ENCODE measurements around the gene RABGGTA. TPM values are rescaled to one million over a fixed set of nuclear protein-coding genes. Genes with fewer than 3 reads are reported as not detected.

The RABGGTA gene
- polyA plus RNA-seq, 3 donors, result 34.5 to 125 (median 35.4) TPM

- peak overlapping the region; percentile 79 to 98 for H3K27ac ChIP-seq (ENCODE audit: low read depth in 1 of 2, low read length in 2 of 2)
- intact Hi-C loops (cut with micrococcal nuclease), result no loop called here
- H3K4me3 Mint-ChIP-seq, result peak overlapping the region in 1 of 2 donors; percentile 62
Observed at GRCh38 chr14:24274101-24274543, 2.7 kb upstream of the RABGGTA start.

GRCh38 chr14:24273422-24273998, 2.1 kb upstream of the RABGGTA start:
- WGBS (ENCODE audit: insufficient coverage), result no CpG with 5 or more reads among the region's 3 CpGs
- DNase-seq, result peak; percentile 18 to 59 (median 56)
- Histone ChIP-seq H3K36me3 (replicated peaks in 1 of 2; ENCODE audit: control insufficient read depth in 1 of 2, insufficient read depth in 2 of 2, low read length in 2 of 2) (peaks cover 15 to 17% of the 10 kb centered on the region in 2 donors), H3K27ac (ENCODE audit: low read depth in 1 of 2, low read length in 2 of 2) (peak overlapping the region; percentile 79 to 98), H3K4me3 (replicated peaks in 1 of 3; ENCODE audit: low read depth in 2 of 3, low read length in 3 of 3) (peak overlapping the region in 1 of 3 experiments; percentile 53), H3K9ac (ENCODE audit: insufficient read depth, low read length, poor library complexity, severe bottlenecking) (no peak overlapping the region), H2AFZ (ENCODE audit: insufficient read depth, low read depth, low read length, poor library complexity, severe bottlenecking) (no peak overlapping the region), H3K4me2 (replicated peaks; ENCODE audit: extremely low read depth, low read length, poor library complexity, severe bottlenecking) (peak overlapping the region; percentile 56), H3K27me3 (ENCODE audit: control insufficient read depth in 2 of 2, insufficient read depth in 2 of 2, low read length in 2 of 2) (no peaks in the 10 kb centered on the region), H4K20me1 (ENCODE audit: insufficient read depth, low read length) (no peaks in the 10 kb centered on the region), H3K9me3 (replicated peaks in 1 of 2; ENCODE audit: control insufficient read depth in 1 of 2, insufficient read depth in 1 of 2, low read length in 2 of 2) (no peaks in the 10 kb centered on the region), H3K4me1 (ENCODE audit: control insufficient read depth in 1 of 2, insufficient read depth in 2 of 2, low read length in 2 of 2) (peaks cover 76 to 80% of the 10 kb centered on the region in 2 donors), H3K79me2 (ENCODE audit: insufficient read depth, low read length) (peaks cover 60% of the 10 kb centered on the region)
- Mint-ChIP-seq H3K36me3 (peaks cover 17 to 19% of the 10 kb centered on the region in 2 donors), H3K27me3 (ENCODE audit: low read depth in 3 of 3) (no peaks in the 10 kb centered on the region), H3K9me3 (peaks cover 0 to 4% (median 0%) of the 10 kb centered on the region in 7 donors), H3K27ac (peak overlapping the region; percentile 90 to 97 (median 95)), H3K4me1 (peaks cover 72% of the 10 kb centered on the region), H3K4me3 (peak overlapping the region in 1 of 2 donors; percentile 62)
- TF ChIP-seq CTCF (IDR thresholded peaks at IDR 0.05), result no peak
- intact Hi-C loops (cut with micrococcal nuclease), result no loop called here

More at GRCh38 chr14:24274101-24274543, 2.7 kb upstream of the RABGGTA start:
- peaks cover 82 to 86% of the 10 kb centered on the region in 2 donors for H3K4me1 ChIP-seq (ENCODE audit: control insufficient read depth in 1 of 2, insufficient read depth in 2 of 2, low read length in 2 of 2)
- no peak overlapping the region for H2AFZ ChIP-seq (ENCODE audit: insufficient read depth, low read depth, low read length, poor library complexity, severe bottlenecking)
- Mint-ChIP-seq H3K27ac (peak overlapping the region; percentile 90 to 97 (median 95)), H3K27me3 (ENCODE audit: low read depth in 3 of 3) (peaks cover 0 to 3% (median 0%) of the 10 kb centered on the region in 3 donors), H3K4me1 (peaks cover 78% of the 10 kb centered on the region), H3K36me3 (peaks cover 11 to 15% of the 10 kb centered on the region in 2 donors), H3K9me3 (peaks cover 0 to 4% (median 0%) of the 10 kb centered on the region in 7 donors)
- peak; percentile 76 to 93 (median 88) for DNase-seq
- peak overlapping the region in 1 of 3 experiments; percentile 53 for H3K4me3 ChIP-seq (replicated peaks in 1 of 3; ENCODE audit: low read depth in 2 of 3, low read length in 3 of 3)
- peaks cover 66% of the 10 kb centered on the region for H3K79me2 ChIP-seq (ENCODE audit: insufficient read depth, low read length)
- no peaks in the 10 kb centered on the region for H3K9me3 ChIP-seq (replicated peaks in 1 of 2; ENCODE audit: control insufficient read depth in 1 of 2, insufficient read depth in 1 of 2, low read length in 2 of 2)
- no peaks in the 10 kb centered on the region for H4K20me1 ChIP-seq (ENCODE audit: insufficient read depth, low read length)
- no peak for TF ChIP-seq CTCF (IDR thresholded peaks at IDR 0.05)
- peak overlapping the region; percentile 56 for H3K4me2 ChIP-seq (replicated peaks; ENCODE audit: extremely low read depth, low read length, poor library complexity, severe bottlenecking)
- 0% methylated on average over 2 of the region's 3 CpGs for WGBS (ENCODE audit: insufficient coverage)
- H3K9ac ChIP-seq (ENCODE audit: insufficient read depth, low read length, poor library complexity, severe bottlenecking), result no peak overlapping the region
- peaks cover 9 to 11% of the 10 kb centered on the region in 2 donors for H3K36me3 ChIP-seq (replicated peaks in 1 of 2; ENCODE audit: control insufficient read depth in 1 of 2, insufficient read depth in 2 of 2, low read length in 2 of 2)
- no peaks in the 10 kb centered on the region for H3K27me3 ChIP-seq (ENCODE audit: control insufficient read depth in 2 of 2, insufficient read depth in 2 of 2, low read length in 2 of 2)
